HG02610 (cell line): ENCODE measurements around the gene OR7C2.
"Not testable (repeated sequence)": the region's sequence is repeated elsewhere in the genome, so short reads cannot be mapped to it uniquely, and the experiment has no call there.

Experiments used
- ATAC-seq: cut with Tn5 transposase; IDR thresholded peaks from one replicate; pipeline ENCODE4 v1.9.1; 2021; ENCODE audit warnings: mild to moderate bottlenecking, moderate library complexity; ENCODE audit not compliant: unreplicated experiment

OR7C2 gene

GRCh38 chr19:14941189-14941588, at the start of gene OR7C2:
OR7C2 (plus strand) TSS chr19:14941489; CDS start chr19:14941489, 0 bp downstream.
- no peak for ATAC-seq

GRCh38 chr19:14901675-14902260, 39.5 kb upstream of the OR7C2 start:
- ATAC-seq: no peak

GRCh38 chr19:14906711-14907110, 34.6 kb upstream of the OR7C2 start:
- no peak for ATAC-seq

- ATAC-seq: no peak
These were observed 26.2 kb upstream of the OR7C2 start for GRCh38 chr19:14915116-14915515.

- ATAC-seq: no peak
These were observed 24.4 kb upstream of the OR7C2 start for GRCh38 chr19:14916848-14917247.

- no peak for ATAC-seq
These were observed 7.8 kb upstream of the OR7C2 start for GRCh38 chr19:14933506-14933905.

- no peak for ATAC-seq
These were observed 1.0 kb upstream of the OR7C2 start for GRCh38 chr19:14940266-14940665.

GRCh38 chr19:14943601-14944000, 2.3 kb downstream of the OR7C2 start:
- no peak for ATAC-seq

GRCh38 chr19:14944456-14944855, 3.2 kb downstream of the OR7C2 start:
- ATAC-seq: no peak

GRCh38 chr19:14949413-14949812, 8.1 kb downstream of the OR7C2 start:
- not testable (repeated sequence) for ATAC-seq

- ATAC-seq: no peak
These were observed 8.6 kb downstream of the OR7C2 start for GRCh38 chr19:14949876-14950275.

- no peak for ATAC-seq
These were observed 9.1 kb downstream of the OR7C2 start for GRCh38 chr19:14950421-14950820.

GRCh38 chr19:14952767-14953166, 11.5 kb downstream of the OR7C2 start:
- no peak for ATAC-seq

GRCh38 chr19:14954071-14954655, 12.9 kb downstream of the OR7C2 start:
- ATAC-seq: no peak

GRCh38 chr19:14957464-14957863, 16.2 kb downstream of the OR7C2 start:
- ATAC-seq: no peak

- ATAC-seq: no peak
These were observed 18.0 kb downstream of the OR7C2 start for GRCh38 chr19:14959263-14959662.

- ATAC-seq: no peak
These were observed 20.8 kb downstream of the OR7C2 start for GRCh38 chr19:14961956-14962685.

GRCh38 chr19:14968247-14968646, 27.0 kb downstream of the OR7C2 start:
- ATAC-seq: no peak

- ATAC-seq: no peak
These were observed 30.2 kb downstream of the OR7C2 start for GRCh38 chr19:14971474-14971873.

- ATAC-seq: no peak
These were observed 31.4 kb downstream of the OR7C2 start for GRCh38 chr19:14972676-14973075.

GRCh38 chr19:14974488-14974887, 33.2 kb downstream of the OR7C2 start:
- no peak for ATAC-seq

- no peak for ATAC-seq
These were observed 35.8 kb downstream of the OR7C2 start for GRCh38 chr19:14977128-14977527.
